ENCODE measurements around the gene RNF125.
"Not testable (repeated sequence)": the region's sequence is repeated elsewhere in the genome, so short reads cannot be mapped to it uniquely, and the experiment has no call there.

RNF125 gene

GRCh38 chr18:32019251-32019948, 775 bp downstream of the RNF125 start:
- in situ Hi-C loops (cut with HindIII; ENCODE audit: low pct_ligation_motif_present, low sequenced_read_pairs) = no loop called here
- TF ChIP-seq CTCF (IDR thresholded peaks at IDR 0.05; ENCODE audit: low read depth, low read length, missing control alignments) = no peak
- no peak overlapping the region for H3K27ac ChIP-seq

GRCh38 chr18:32019949-32020625, 1.5 kb downstream of the RNF125 start:
- DNase-seq = not testable (repeated sequence)

More at GRCh38 chr18:32019251-32019948, 775 bp downstream of the RNF125 start:
- H3K27me3 ChIP-seq (replicated peaks) = no peaks in the 10 kb centered on the region
- H3K4me3 ChIP-seq (ENCODE audit: low read depth, low read length) = peak overlapping the region; percentile 67
- no peaks in the 10 kb centered on the region for H3K36me3 ChIP-seq (replicated peaks)
- DNase-seq = peak; percentile 5

GRCh38 chr18:32021756-32022564, 3.3 kb downstream of the RNF125 start:
- no peak for TF ChIP-seq CTCF (IDR thresholded peaks at IDR 0.05; ENCODE audit: low read depth, low read length, missing control alignments)
- Histone ChIP-seq H3K36me3 (replicated peaks) (no peaks in the 10 kb centered on the region), H3K4me3 (ENCODE audit: low read depth, low read length) (no peak overlapping the region), H3K27ac (no peak overlapping the region), H3K27me3 (replicated peaks) (no peaks in the 10 kb centered on the region)
- DNase-seq = no peak
- in situ Hi-C loops (cut with HindIII; ENCODE audit: low pct_ligation_motif_present, low sequenced_read_pairs) = no loop called here

More at GRCh38 chr18:32019949-32020625, 1.5 kb downstream of the RNF125 start:
- in situ Hi-C loops (cut with HindIII; ENCODE audit: low pct_ligation_motif_present, low sequenced_read_pairs); H3K36me3 ChIP-seq (replicated peaks); H3K27me3 ChIP-seq (replicated peaks); H3K4me3 ChIP-seq (ENCODE audit: low read depth, low read length); H3K27ac ChIP-seq: not testable (repeated sequence)

- H3K27me3 ChIP-seq (replicated peaks) = no peaks in the 10 kb centered on the region
- DNase-seq = no peak
- H3K27ac ChIP-seq = no peak overlapping the region
- H3K4me3 ChIP-seq (ENCODE audit: low read depth, low read length) = no peak overlapping the region
- TF ChIP-seq CTCF (IDR thresholded peaks at IDR 0.05; ENCODE audit: low read depth, low read length, missing control alignments) = no peak
- no peaks in the 10 kb centered on the region for H3K36me3 ChIP-seq (replicated peaks)
- in situ Hi-C loops (cut with HindIII; ENCODE audit: low pct_ligation_motif_present, low sequenced_read_pairs) = no loop called here
Measured at GRCh38 chr18:32025744-32026143, 7.1 kb downstream of the RNF125 start.

GRCh38 chr18:32026491-32027086, 8.0 kb downstream of the RNF125 start:
- H3K27me3 ChIP-seq (replicated peaks) = no peaks in the 10 kb centered on the region
- TF ChIP-seq CTCF (IDR thresholded peaks at IDR 0.05; ENCODE audit: low read depth, low read length, missing control alignments) = no peak
- no peak for DNase-seq
- no peak overlapping the region for H3K27ac ChIP-seq
- no peak overlapping the region for H3K4me3 ChIP-seq (ENCODE audit: low read depth, low read length)
- no peaks in the 10 kb centered on the region for H3K36me3 ChIP-seq (replicated peaks)
- in situ Hi-C loops (cut with HindIII; ENCODE audit: low pct_ligation_motif_present, low sequenced_read_pairs) = no loop called here

- in situ Hi-C loops (cut with HindIII; ENCODE audit: low pct_ligation_motif_present, low sequenced_read_pairs) = no loop called here
- no peak overlapping the region for H3K4me3 ChIP-seq (ENCODE audit: low read depth, low read length)
- TF ChIP-seq CTCF (IDR thresholded peaks at IDR 0.05; ENCODE audit: low read depth, low read length, missing control alignments) = no peak
- DNase-seq = no peak
- H3K27ac ChIP-seq = no peak overlapping the region
- no peaks in the 10 kb centered on the region for H3K27me3 ChIP-seq (replicated peaks)
- no peaks in the 10 kb centered on the region for H3K36me3 ChIP-seq (replicated peaks)
Measured at GRCh38 chr18:32029558-32029957, 10.9 kb downstream of the RNF125 start.
